A549 (cell line): Measurements from ENCODE around the gene FAM32A. TPM values are rescaled to one million over a fixed set of nuclear protein-coding genes. Genes with fewer than 3 reads are reported as not detected.

ENCODE experiments used
- ATAC-seq, 2 experiments: fragments of 200-7000 bp in 1 of 2; fragments of >200 bp in 1 of 2; cut with Nextera tagmentation in 1 of 2; cut with Tn5 transposase in 1 of 2; 3 replicates each; pipeline versions ENCODE4 v1.8.0 to v1.9.1; 2018 to 2020; ENCODE audit warnings: mild to moderate bottlenecking in 1 of 2, moderate library complexity in 1 of 2
- CTCF ChIA-PET: fragments of 300-600 bp; sonication (Branson Sonifier 250); formaldehyde crosslinking; extraction: SDS; loops from one replicate; lab custom pipeline; 2021; ENCODE audit warnings: antibody characterized with exemption, inconsistent platforms; lab: Yijun Ruan, JAX
- POLR2A ChIA-PET: fragments of 350-600 bp; formaldehyde crosslinking; extraction: SDS; loops from one replicate; lab custom pipeline; 2021; ENCODE audit warnings: antibody characterized with exemption, inconsistent platforms; lab: Yijun Ruan, JAX
- DNase-seq, 2 experiments: peaks; one replicate each; pipeline versions ENCODE4 v3.0.0 to v3.0.0-alpha.2; 2011 to 2016; ENCODE audit warnings: low read depth in 1 of 2, low spot score in 1 of 2
- FAIRE-seq: peaks from 2 replicates; lab custom pipeline; 2011; peaks lifted over from hg19 to GRCh38; lab: Jason Lieb, UNC
- H3K27ac ChIP-seq, 2 experiments: fragments of >200 bp; sonication (Bioruptor Twin); formaldehyde crosslinking; 3 replicates each; pipeline ENCODE4 v1.5.1; 2016 to 2017
- H3K4me1 ChIP-seq: fragments of >200 bp; sonication (Bioruptor Twin); formaldehyde crosslinking; 3 replicates; pipeline ENCODE4 v1.6.1; 2016
- H3K4me2 ChIP-seq: fragments of >200 bp; sonication (Bioruptor Twin); formaldehyde crosslinking; 3 replicates; pipeline ENCODE4 v1.6.1; 2016
- H3K4me3 ChIP-seq: fragments of >200 bp; sonication (Bioruptor Twin); formaldehyde crosslinking; 3 replicates; pipeline ENCODE4 v1.5.1; 2016
- H3K9me3 ChIP-seq: fragments of >200 bp; sonication (Bioruptor Twin); formaldehyde crosslinking; 3 replicates; pipeline ENCODE4 v1.6.1; 2016
- ATOH8 ChIP-seq: fragments of 250-450 bp; sonication (Bioruptor Pico); IDR thresholded peaks from 2 replicates; pipeline ENCODE4 v1.5.0; 2020; ENCODE audit warnings: low read depth, mild to moderate bottlenecking, moderate library complexity
- BHLHE40 ChIP-seq: IDR thresholded peaks from 2 replicates; pipeline ENCODE4 v1.6.1; 2012; ENCODE audit warnings: low read depth, low read length, inconsistent platforms
- CBX2 ChIP-seq: fragments of 200-600 bp; sonication (generic); IDR thresholded peaks from 2 replicates; pipeline ENCODE4 v1.6.1; 2016; ENCODE audit warnings: low read depth, mild to moderate bottlenecking, borderline replicate concordance
- CEBPB ChIP-seq, 2 experiments: fragments of >200 bp in 1 of 2; sonication (Bioruptor Twin) in 1 of 2; formaldehyde crosslinking in 1 of 2; IDR thresholded peaks; 2 replicates each; pipeline ENCODE4 v1.6.1; 2012 to 2016
- CHD2 ChIP-seq: fragments of 150-350 bp; IDR thresholded peaks from 2 replicates; pipeline ENCODE4 v1.6.1; 2014; ENCODE audit warnings: low read length; ENCODE audit not compliant: partially characterized antibody
- EHMT2 ChIP-seq: fragments of 200-600 bp; sonication (generic); IDR thresholded peaks from 2 replicates; pipeline ENCODE4 v1.6.1; 2016; ENCODE audit warnings: antibody characterized with exemption, low read depth, mild to moderate bottlenecking, moderate library complexity
- EP300 ChIP-seq, 2 experiments: fragments of >200 bp; sonication (Bioruptor Twin); formaldehyde crosslinking; IDR thresholded peaks; 2 replicates in 1 of 2; 3 replicates in 1 of 2; pipeline ENCODE4 v1.6.1; 2016 to 2017
- ESRRA ChIP-seq: fragments of 150-350 bp; IDR thresholded peaks from 2 replicates; pipeline ENCODE4 v1.6.1; 2014; ENCODE audit warnings: mild to moderate bottlenecking, low read length, borderline replicate concordance
- FOSL2 ChIP-seq, 2 experiments: fragments of 450-650 bp in 1 of 2; fragments of >200 bp in 1 of 2; sonication (Bioruptor Twin) in 1 of 2; formaldehyde crosslinking; IDR thresholded peaks; 2 replicates each; pipeline versions ENCODE4 v1.5.0 to v1.6.1; 2016 to 2020; ENCODE audit warnings: mild to moderate bottlenecking in 1 of 2, moderate library complexity in 1 of 2
- HDAC2 ChIP-seq: fragments of 200-600 bp; sonication (generic); IDR thresholded peaks from 2 replicates; pipeline ENCODE4 v1.6.1; 2016
- HES2 ChIP-seq: fragments of >200 bp; sonication (Bioruptor Twin); formaldehyde crosslinking; IDR thresholded peaks from 2 replicates; pipeline ENCODE4 v1.6.1; 2016
- HEYL ChIP-seq: fragments of 250-450 bp; sonication (Bioruptor Pico); IDR thresholded peaks from 2 replicates; pipeline ENCODE4 v1.8.0; 2021; ENCODE audit warnings: mild to moderate bottlenecking, moderate library complexity
- HOXA7 ChIP-seq: fragments of 250-450 bp; sonication (Bioruptor Pico); IDR thresholded peaks from 2 replicates; pipeline ENCODE4 v1.5.0; 2020; ENCODE audit warnings: mild to moderate bottlenecking, moderate library complexity
- HOXB13 ChIP-seq: fragments of 250-450 bp; sonication (Bioruptor Pico); IDR thresholded peaks from 2 replicates; pipeline ENCODE4 v1.5.0; 2020; ENCODE audit warnings: low read depth, mild to moderate bottlenecking, moderate library complexity
- JUNB ChIP-seq: fragments of >200 bp; sonication (Bioruptor Twin); formaldehyde crosslinking; IDR thresholded peaks from 2 replicates; pipeline ENCODE4 v1.6.1; 2016
- KDM1A ChIP-seq: fragments of 200-600 bp; sonication (generic); IDR thresholded peaks from 2 replicates; pipeline ENCODE4 v1.6.1; 2016; ENCODE audit warnings: low read depth, mild to moderate bottlenecking
- NPAS2 ChIP-seq: fragments of 250-450 bp; sonication (Bioruptor Pico); IDR thresholded peaks from 2 replicates; pipeline ENCODE4 v1.8.0; 2022; ENCODE audit warnings: mild to moderate bottlenecking, moderate library complexity, borderline replicate concordance
- PBX3 ChIP-seq: IDR thresholded peaks from 2 replicates; pipeline ENCODE4 v1.6.1; 2012
- POLR2A ChIP-seq: IDR thresholded peaks from 2 replicates; pipeline ENCODE4 v1.6.1; 2012; ENCODE audit warnings: mild to moderate bottlenecking, low read length
- RAD21 ChIP-seq, 2 experiments: fragments of >200 bp in 1 of 2; sonication (Bioruptor Twin) in 1 of 2; formaldehyde crosslinking in 1 of 2; IDR thresholded peaks in 1 of 2; conservative IDR thresholded peaks in 1 of 2; 2 replicates in 1 of 2; 3 replicates in 1 of 2; pipeline ENCODE4 v1.6.1; 2012 to 2018; ENCODE audit warnings: inconsistent platforms in 1 of 2
- RCOR1 ChIP-seq: fragments of 150-350 bp; IDR thresholded peaks from 2 replicates; pipeline ENCODE4 v1.6.1; 2014; ENCODE audit warnings: antibody characterized with exemption, low read length, low read depth
- RNF2 ChIP-seq: fragments of 200-600 bp; sonication (generic); IDR thresholded peaks from 2 replicates; pipeline ENCODE4 v1.6.1; 2016; ENCODE audit warnings: low read depth, mild to moderate bottlenecking, antibody characterized with exemption, moderate library complexity, borderline replicate concordance
- TFCP2L1 ChIP-seq: fragments of 250-450 bp; sonication (Bioruptor Pico); IDR thresholded peaks from 2 replicates; pipeline ENCODE4 v1.5.0; 2021; ENCODE audit warnings: mild to moderate bottlenecking
- TP53 ChIP-seq: fragments of 250-450 bp; sonication (Bioruptor Pico); IDR thresholded peaks from 2 replicates; pipeline ENCODE4 v1.5.0; 2021; ENCODE audit warnings: mild to moderate bottlenecking, moderate library complexity
- ZFP36 ChIP-seq: fragments of 450-650 bp; IDR thresholded peaks from 2 replicates; pipeline ENCODE4 v1.6.1; 2014; ENCODE audit warnings: borderline replicate concordance; ENCODE audit not compliant: partially characterized antibody
- ZSCAN20 ChIP-seq: fragments of 250-450 bp; sonication (Bioruptor Pico); IDR thresholded peaks from 2 replicates; pipeline ENCODE4 v1.8.0; 2022; ENCODE audit warnings: mild to moderate bottlenecking, moderate library complexity
- WGBS: methylation state at CpG from one replicate; pipeline ENCODE4 v1.1.6; 2017; ENCODE audit errors: missing lambda C conversion rate; 5-methylcytosine and 5-hydroxymethylcytosine counted together
- polyA plus RNA-seq, 4 experiments: library from polyadenylated mRNA; depleted of rRNA in 3 of 4; stranded (reverse); fragments of >200 nt; fragmentation: RNase III in 1 of 4; extraction: RNeasy Plus Mini Kit Qiagen cat#74134 plus additional on column Dnase treatment in 1 of 4; gene quantifications; 2 replicates in 3 of 4; 3 replicates in 1 of 4; pipeline ENCODE4 v1.2.3, GENCODE V29; 2011 to 2017

The FAM32A gene
- polyA plus RNA-seq, 2 of the 4 experiments (the other 2 are of a cell fraction) = 80.8 to 108 TPM

GRCh38 chr19:16146112-16146511, 39.1 kb upstream of the FAM32A start:
- Histone ChIP-seq H3K4me2 (no peak overlapping the region), H3K4me1 (no peaks in the 10 kb centered on the region), H3K9me3 (no peaks in the 10 kb centered on the region), H3K4me3 (no peak overlapping the region), H3K27ac (no peak overlapping the region)
- ChIA-PET CTCF (interaction anchor here (0.7 kb wide), 1 partner anchor 12 kb away, joined by 3 read pairs; no protein-coding TSS in a partner anchor), POLR2A (interaction anchor here (0.6 kb wide), 1 partner anchor 497 kb away, joined by 5 read pairs; no protein-coding TSS in a partner anchor)
- FAIRE-seq (no peak), ATAC-seq (no peak), DNase-seq (no peak)
- TF ChIP-seq POLR2A (no peak), ESRRA (no peak), HEYL (no peak), HOXB13 (no peak), CHD2 (no peak), RAD21 (conservative IDR thresholded peaks at IDR 0.05 in 1 of 2, IDR thresholded peaks at IDR 0.05 in 1 of 2) (no peak), ZFP36 (no peak), CBX2 (no peak), RNF2 (no peak), HOXA7 (no peak), CEBPB (IDR thresholded peaks at IDR 0.05) (no peak), BHLHE40 (no peak), EP300 (IDR thresholded peaks at IDR 0.05) (no peak), HDAC2 (no peak), EHMT2 (no peak), NPAS2 (CRISPR knock-in tag) (no peak), PBX3 (no peak), JUNB (no peak), TFCP2L1 (CRISPR knock-in tag) (no peak)
- WGBS = 64% methylated on average over 5 of the region's 5 CpGs

DNA sequence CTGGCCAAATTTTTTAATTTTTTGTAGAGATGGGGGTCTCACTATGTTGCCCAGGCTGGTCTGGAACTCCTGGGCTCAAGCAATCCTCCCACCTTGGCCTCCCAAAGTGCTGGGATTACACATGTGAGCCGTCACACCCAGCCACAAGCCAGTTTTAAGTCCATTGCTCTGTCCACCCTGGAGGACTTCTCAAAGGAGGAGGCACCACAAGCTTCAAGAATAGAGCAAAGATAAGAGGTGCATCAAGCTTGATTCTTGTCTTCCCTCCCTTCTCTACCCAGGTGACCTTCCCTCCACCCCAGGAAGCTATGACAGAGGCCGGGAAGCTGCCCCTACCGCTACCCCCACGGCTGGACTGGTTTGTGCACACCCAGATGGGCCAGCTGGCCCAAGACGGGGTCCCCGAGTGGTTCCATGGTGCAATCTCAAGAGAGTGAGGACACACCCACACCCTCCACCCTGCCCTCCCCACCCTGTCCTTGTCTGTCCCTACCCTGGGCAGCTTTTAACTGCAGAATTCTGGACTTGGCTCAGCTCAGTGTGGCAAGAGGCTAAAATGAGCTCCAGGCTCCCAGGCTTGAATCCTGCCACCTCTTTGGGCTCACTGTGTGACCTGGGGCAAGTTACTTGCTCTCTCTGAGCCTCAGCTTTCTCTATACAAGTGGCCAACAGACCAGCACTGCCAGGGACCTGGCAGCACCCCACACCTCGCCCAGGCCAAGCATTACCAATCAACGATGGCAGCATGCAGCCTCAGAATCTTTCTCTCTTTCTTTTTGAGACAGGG, 36.6 kb upstream of the FAM32A start:
- H3K4me3 ChIP-seq = no peak overlapping the region
- DNase-seq (no peak), FAIRE-seq (no peak), ATAC-seq (peak in 1 of 2 experiments; percentile 19; a peak in 1 of 6 replicates)
- no peak overlapping the region for H3K27ac ChIP-seq
- 47% methylated on average over 6 of the region's 8 CpGs for WGBS
- CTCF ChIA-PET = interaction anchor here (1.0 to 1.3 kb wide), 2 partner anchors 21 to 34 kb away, joined by 3 read pairs; no protein-coding TSS in a partner anchor
- no peaks in the 10 kb centered on the region for H3K9me3 ChIP-seq
- no peaks in the 10 kb centered on the region for H3K4me1 ChIP-seq
- TF ChIP-seq RCOR1 = no peak
- no peak for TF ChIP-seq KDM1A
- no peak for TF ChIP-seq HES2
- TF ChIP-seq JUNB = no peak
- TF ChIP-seq FOSL2 (IDR thresholded peaks at IDR 0.05) = no peak
- no peak for TF ChIP-seq FOSL2 (CRISPR knock-in tag; IDR thresholded peaks at IDR 0.05)
- no peak for TF ChIP-seq TP53 (CRISPR knock-in tag)
- TF ChIP-seq ESRRA = no peak
- no peak for TF ChIP-seq ATOH8 (CRISPR knock-in tag)
- TF ChIP-seq ZSCAN20 = no peak
- no peak overlapping the region for H3K4me2 ChIP-seq
- POLR2A ChIA-PET = no interaction called here
